GM11168 (cell line): ENCODE results near the gene HPSE2.

ENCODE experiments used
- in situ Hi-C: fragments of 300-500 bp; cut with MboI; formaldehyde crosslinking; loops from one replicate; pipeline ENCODE4 v1.12.0; 2022; ENCODE audit warnings: low sequenced_read_pairs; ENCODE audit not compliant: unreplicated experiment

Gene HPSE2

DNA sequence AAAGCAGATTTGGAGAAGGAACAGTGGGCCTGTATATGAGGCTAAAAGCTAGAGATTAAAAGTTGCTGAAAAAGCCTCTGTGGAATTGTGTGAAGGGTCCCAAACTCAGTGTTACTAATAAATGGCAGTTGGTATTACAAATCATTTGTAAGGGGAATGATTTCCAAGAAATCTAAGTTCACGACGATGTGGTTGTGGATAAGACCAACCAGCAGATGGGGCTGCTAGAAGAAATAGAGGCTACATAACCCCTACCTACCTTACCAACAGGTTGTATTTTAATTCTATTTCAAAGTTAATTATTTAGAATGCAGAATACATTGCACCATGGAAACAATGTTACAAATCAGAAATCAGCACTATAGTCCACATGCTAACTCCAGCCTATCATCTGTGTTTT is 377.1 kb downstream of the HPSE2 start:
- in situ Hi-C loops = no loop called here

DNA sequence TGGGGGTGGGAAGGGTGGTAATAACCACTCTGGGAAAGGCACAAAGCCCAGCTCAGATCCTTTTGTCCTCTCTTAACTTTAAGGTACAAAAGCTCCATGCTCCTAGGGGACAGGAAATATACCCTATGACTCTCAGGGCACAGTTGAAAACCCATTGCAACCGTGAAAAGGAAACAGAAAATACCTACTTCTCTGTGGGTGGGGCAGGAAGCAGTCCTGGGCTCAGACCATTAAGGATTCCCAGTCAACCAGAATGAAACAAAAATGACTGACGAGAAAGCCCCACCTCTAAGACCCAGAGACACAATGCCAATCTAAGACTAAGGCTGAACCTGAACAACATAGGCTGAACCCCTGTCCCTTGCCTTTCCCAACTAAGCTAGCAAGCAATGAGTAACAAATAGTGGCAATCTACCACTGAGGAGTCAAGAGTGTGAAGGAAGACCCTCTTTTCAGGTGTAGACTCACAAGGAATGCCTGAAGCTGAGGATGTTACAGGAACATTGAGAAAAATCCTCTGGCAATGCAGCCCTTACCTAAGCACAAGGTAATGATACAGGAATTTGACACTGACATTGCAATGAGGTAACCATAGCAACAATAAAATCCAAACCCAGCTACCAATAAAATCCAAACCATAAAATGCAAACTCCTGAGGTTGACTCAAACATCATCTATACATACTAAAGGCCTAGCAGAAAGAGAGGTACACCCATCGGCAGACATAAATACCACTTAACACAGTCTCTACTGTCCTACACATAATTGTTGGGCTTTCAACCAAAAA is 380.1 kb downstream of the HPSE2 start:
- in situ Hi-C loops = no loop called here

GRCh38 chr10:98852686-98853085 is 383.0 kb downstream of the HPSE2 start:
- in situ Hi-C loops = no loop called here

- in situ Hi-C loops = no loop called here
Observed at GRCh38 chr10:98848361-98848760, 387.3 kb downstream of the HPSE2 start.

DNA sequence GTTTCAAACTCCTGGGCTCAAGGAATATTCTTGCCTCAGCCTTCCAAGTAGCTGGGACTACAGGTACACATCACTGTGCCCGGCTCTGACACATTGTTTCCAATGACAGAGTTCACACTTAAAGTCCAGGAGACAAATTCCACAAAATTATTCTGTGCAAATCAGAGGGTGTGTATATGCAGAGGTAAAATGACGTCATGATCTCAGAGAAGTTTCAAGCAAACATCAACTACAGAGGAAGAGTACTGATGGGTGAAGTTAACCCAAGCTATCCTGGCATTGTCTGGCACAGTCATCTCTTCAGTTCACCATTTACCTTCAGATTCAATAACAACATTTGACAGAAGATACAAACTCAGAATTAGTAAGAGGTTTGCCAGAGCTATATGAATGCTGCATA is 388.9 kb downstream of the HPSE2 start:
- in situ Hi-C loops = no loop called here

GRCh38 chr10:98833542-98833941 is 402.1 kb downstream of the HPSE2 start:
- in situ Hi-C loops = no loop called here

DNA sequence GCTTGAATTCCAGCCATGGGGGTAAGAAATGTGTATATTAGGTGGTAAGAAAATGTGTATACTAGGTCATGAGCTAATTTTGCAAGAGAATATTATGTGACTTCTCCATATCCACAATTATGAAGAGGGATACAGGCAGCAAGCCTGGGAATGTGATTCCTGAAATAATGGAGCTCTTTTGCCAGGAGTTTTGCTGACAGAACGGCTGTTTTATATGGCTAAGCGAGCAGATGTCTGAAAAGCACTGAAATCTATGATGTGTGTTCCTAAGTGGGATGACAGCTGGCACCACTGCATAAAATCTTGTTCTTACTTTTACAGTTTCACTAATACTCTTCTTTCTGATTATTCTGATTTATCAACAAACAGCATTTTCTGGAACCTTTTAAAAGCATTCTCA is 402.9 kb downstream of the HPSE2 start:
- in situ Hi-C loops = no loop called here

GRCh38 chr10:98832196-98832595 is 403.5 kb downstream of the HPSE2 start:
- in situ Hi-C loops = no loop called here

- in situ Hi-C loops = no loop called here
Observed at GRCh38 chr10:98831391-98831790, 404.3 kb downstream of the HPSE2 start.

DNA sequence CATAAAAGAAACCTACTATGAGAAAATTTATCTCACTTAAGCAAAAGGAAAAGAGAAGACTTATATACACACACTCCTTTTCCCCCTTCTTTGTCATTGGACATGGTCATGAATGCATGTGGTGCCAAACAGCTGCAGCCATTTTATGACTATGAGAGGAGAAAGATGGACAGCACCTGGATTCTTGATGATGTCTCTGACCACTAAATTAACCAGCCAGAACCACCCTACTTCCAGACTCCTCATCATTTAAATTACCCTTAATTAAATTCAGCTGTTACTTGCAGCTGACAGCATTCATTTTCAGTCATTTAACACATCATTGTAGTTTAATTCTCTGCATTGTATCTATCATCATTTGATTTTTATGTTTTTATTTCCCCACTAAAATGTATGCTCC is 409.9 kb downstream of the HPSE2 start:
- in situ Hi-C loops = no loop called here

- in situ Hi-C loops = no loop called here
Observed at GRCh38 chr10:98817396-98817795, 418.3 kb downstream of the HPSE2 start.

DNA sequence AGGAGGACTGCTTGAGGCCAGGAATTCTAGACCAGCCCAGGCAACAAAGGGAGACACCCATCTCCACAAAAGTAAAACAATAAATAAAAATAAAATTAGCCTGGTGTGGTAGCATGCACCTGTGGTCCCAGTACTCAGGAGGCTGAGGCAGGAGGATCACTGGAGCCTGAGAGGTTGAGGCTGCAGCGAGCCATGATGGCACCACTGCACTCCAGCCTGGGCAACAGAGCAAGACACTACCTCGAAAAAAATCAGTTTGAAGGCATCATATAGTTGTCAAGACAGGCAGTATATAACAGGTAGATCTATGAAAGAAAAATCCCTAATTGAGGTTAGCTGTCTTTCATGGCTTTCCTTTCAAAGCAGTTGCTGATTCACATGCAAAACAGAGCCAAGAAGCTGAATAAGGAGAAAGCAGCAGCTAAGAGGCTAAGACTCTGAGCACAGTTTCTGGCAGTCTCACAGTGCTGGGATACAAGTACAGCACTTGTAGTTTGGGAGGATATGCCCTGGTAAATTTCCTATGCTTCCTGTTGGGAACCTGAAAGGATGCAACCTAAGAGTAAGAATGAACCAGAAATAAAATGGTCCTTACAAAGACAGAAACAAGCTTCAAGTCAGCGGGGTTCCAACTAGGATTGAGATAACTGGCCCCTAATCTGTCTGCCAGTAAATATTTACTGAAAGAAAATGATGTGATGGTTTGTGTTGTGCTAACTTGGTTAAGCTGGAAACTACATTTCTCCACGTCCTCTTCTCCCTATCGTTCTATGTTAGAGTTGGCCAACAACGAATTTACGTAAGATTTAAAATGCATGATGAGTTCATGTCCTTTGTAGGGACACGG is 420.4 kb downstream of the HPSE2 start:
- in situ Hi-C loops = no loop called here

DNA sequence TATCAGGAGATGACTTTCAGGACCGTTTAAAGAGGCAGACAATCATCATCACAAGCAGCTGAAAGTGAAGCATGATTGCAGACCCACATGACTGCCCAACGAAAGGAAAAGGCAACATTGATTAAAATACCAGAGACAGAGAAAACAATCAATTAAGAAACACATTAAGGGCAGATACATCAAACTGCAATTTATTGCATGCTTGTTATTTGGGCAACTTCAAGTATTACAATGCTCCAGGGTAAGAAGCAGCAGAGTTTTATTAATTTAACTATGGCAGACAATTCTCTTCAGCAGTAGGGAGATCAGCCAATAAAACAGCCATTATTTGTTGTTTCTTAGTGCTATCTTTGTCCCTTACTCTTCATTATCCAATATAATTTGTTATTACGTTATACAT is 421.2 kb downstream of the HPSE2 start:
- in situ Hi-C loops = no loop called here

DNA sequence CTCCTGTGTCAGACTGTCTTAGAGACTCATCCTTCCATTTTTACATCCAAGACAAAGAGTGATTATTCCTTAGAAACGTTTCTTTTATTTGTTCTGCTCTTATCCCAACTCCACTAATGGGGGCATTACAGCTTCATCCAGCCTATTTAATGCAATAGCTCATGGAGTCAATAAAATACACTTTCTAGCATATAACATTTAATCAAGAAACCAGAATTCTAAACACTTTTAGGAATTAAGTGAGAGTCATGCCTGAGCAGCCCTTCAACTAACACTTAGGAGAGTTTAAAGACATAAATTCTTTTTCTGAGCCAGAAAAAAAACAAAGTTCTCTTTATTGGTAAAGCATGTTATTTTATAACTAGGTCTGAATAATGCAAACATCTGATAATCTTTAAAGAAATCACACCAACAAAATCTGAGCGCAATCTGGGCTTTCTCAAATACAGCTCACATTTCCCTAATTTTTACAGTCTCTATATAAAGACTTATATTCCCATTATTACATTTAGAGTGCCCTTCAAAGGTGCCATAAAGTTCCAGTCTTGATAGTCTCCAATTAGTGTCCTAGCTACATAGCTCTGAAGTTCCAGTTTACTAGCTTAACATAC is 427.3 kb downstream of the HPSE2 start:
- in situ Hi-C loops = no loop called here

DNA sequence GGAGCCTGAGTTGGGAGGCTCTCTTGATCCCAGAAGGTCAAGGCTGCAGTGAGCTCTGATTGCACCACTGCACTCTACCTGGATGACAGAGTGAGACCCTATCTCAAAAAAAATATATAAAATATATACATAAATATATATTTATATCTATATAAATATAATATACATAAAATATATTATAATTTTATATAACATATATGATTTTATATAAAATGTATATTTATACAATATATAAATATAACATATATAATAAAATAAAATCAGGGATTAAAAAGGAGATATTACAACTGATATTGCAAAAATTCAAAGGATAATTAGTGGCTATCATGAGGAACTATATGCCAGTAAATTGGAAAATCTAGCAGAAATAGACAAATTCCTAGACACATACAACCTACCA is 435.4 kb downstream of the HPSE2 start:
- in situ Hi-C loops = no loop called here

- in situ Hi-C loops = no loop called here
Observed at GRCh38 chr10:98795467-98795866, 440.2 kb downstream of the HPSE2 start.

GRCh38 chr10:98790817-98791216 is 444.8 kb downstream of the HPSE2 start:
- in situ Hi-C loops = no loop called here

- in situ Hi-C loops = no loop called here
Observed at GRCh38 chr10:98778277-98778759, 457.3 kb downstream of the HPSE2 start.

- in situ Hi-C loops = loop anchor here (25.0 kb wide), 1 partner anchor 504 kb away; no protein-coding TSS in a partner anchor
Observed at GRCh38 chr10:98758463-98758862, 477.2 kb downstream of the HPSE2 start.

- in situ Hi-C loops = no loop called here
Observed at GRCh38 chr10:98748298-98748697, 487.4 kb downstream of the HPSE2 start.

GRCh38 chr10:98745645-98746044 is 490.0 kb downstream of the HPSE2 start:
- in situ Hi-C loops = no loop called here
